ENCODE results near the gene PHRF1.

The PHRF1 gene

GRCh38 chr11:575313-575995, 816 bp upstream of the PHRF1 start:
- peak; percentile 80 for DNase-seq

GRCh38 chr11:576811-577610, 741 bp downstream of the PHRF1 start:
- DNase-seq: no peak

- no peak for DNase-seq
These were observed 1.3 kb downstream of the PHRF1 start for GRCh38 chr11:577611-577894.

- no peak for DNase-seq
These were observed 2.2 kb downstream of the PHRF1 start for GRCh38 chr11:578276-579035.

- no peak for DNase-seq
These were observed 3.7 kb downstream of the PHRF1 start for GRCh38 chr11:579830-580601.

GRCh38 chr11:581342-581741, 5.1 kb downstream of the PHRF1 start:
- DNase-seq: no peak

- no peak for DNase-seq
These were observed 5.5 kb downstream of the PHRF1 start for GRCh38 chr11:581752-582151.

GRCh38 chr11:584287-584686, 8.0 kb downstream of the PHRF1 start:
- no peak for DNase-seq

GRCh38 chr11:586376-587316, 10.4 kb downstream of the PHRF1 start:
- DNase-seq: no peak

GRCh38 chr11:587546-587945, 11.3 kb downstream of the PHRF1 start:
- no peak for DNase-seq

- DNase-seq: no peak
These were observed 11.7 kb downstream of the PHRF1 start for GRCh38 chr11:587978-588380.

- DNase-seq: no peak
These were observed 13.5 kb downstream of the PHRF1 start for GRCh38 chr11:589798-590197.

- no peak for DNase-seq
These were observed 14.7 kb downstream of the PHRF1 start for GRCh38 chr11:590997-591396.

GRCh38 chr11:592501-592900, 16.2 kb downstream of the PHRF1 start:
- DNase-seq: no peak

GRCh38 chr11:592918-593317, 16.6 kb downstream of the PHRF1 start:
- no peak for DNase-seq

- DNase-seq: no peak
These were observed 17.1 kb downstream of the PHRF1 start for GRCh38 chr11:593347-593746.

GRCh38 chr11:595400-595799, 19.1 kb downstream of the PHRF1 start:
- no peak for DNase-seq

GRCh38 chr11:596374-596773, 20.1 kb downstream of the PHRF1 start:
- DNase-seq: no peak

GRCh38 chr11:597166-597725, 21.0 kb downstream of the PHRF1 start:
- no peak for DNase-seq

- DNase-seq: no peak
These were observed 21.9 kb downstream of the PHRF1 start for GRCh38 chr11:598005-598680.
